Measurements from ENCODE around the gene PDE7B. TPM values are rescaled to one million over a fixed set of nuclear protein-coding genes. Genes with fewer than 3 reads are reported as not detected.

PDE7B gene
- total and polyA plus RNA-seq, 2 of the 4 experiments (the other 2 are of a cell fraction) = 7.8 to 12.4 TPM

DNA sequence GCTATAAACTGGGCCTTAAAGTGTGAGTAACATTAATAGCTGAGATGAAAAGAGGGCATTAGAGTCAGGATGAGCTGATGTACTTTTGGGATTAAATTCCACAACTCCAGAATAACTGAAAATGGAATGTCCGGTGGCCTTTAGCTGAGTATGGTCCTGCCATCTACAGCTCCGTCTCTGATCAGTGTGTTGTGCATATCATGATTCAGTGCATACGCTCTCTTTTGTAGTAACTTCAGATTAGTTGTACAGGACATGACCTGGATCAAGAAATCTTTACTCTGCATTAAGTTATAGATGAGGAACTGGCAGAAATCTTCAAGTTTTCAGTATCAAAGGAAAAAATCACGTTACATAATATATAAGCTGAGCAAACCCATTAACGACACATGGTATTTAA is 306.2 kb downstream of the PDE7B start:
- CTCF ChIA-PET = no interaction called here
- Histone ChIP-seq H4K20me1 (ENCODE audit: insufficient read depth, low read length) (no peaks in the 10 kb centered on the region), H2BK120ac (ENCODE audit: low read depth, low read length) (no peak overlapping the region), H2BK20ac (ENCODE audit: low read depth, low read length) (no peak overlapping the region), H3K4ac (ENCODE audit: low read depth, low read length) (no peak overlapping the region), H3K9me1 (ENCODE audit: insufficient read depth, low read length) (peaks cover 3% of the 10 kb centered on the region; the same call in 1 of the 2 replicates), H4K91ac (ENCODE audit: insufficient read depth, low read depth, low read length) (no peak overlapping the region), H3K4me1 (ENCODE audit: control insufficient read depth, insufficient read depth, low read length) (peaks cover 6% of the 10 kb centered on the region), H3K4me2 (ENCODE audit: low read depth, low read length) (no peak overlapping the region), H3K27me3 (ENCODE audit: control insufficient read depth, insufficient read depth, low read length) (no peaks in the 10 kb centered on the region), H2BK5ac (ENCODE audit: low read depth, low read length, poor library complexity, severe bottlenecking) (no peak overlapping the region), H4K5ac (ENCODE audit: low read depth, low read length) (no peak overlapping the region), H3K36me3 (ENCODE audit: control insufficient read depth, insufficient read depth, low read length) (peaks cover 55% of the 10 kb centered on the region), H2AK5ac (ENCODE audit: low read depth, low read length) (no peak overlapping the region), H2BK15ac (ENCODE audit: low read depth, low read length) (no peak overlapping the region), H2AK9ac (replicated peaks; ENCODE audit: low read depth, low read length, poor library complexity) (no peak overlapping the region), H3K79me1 (ENCODE audit: low read depth in 1 of 2, low read length in 2 of 2) (no peaks in the 10 kb centered on the region), H3K9ac (ENCODE audit: low read depth, low read length) (no peak overlapping the region), H3K56ac (ENCODE audit: extremely low read depth, insufficient read depth, low read length) (no peak overlapping the region), H3K4me3 (ENCODE audit: insufficient read depth, low read depth, low read length) (no peak overlapping the region), H3K27ac (ENCODE audit: insufficient read depth, low read length) (no peak overlapping the region), H4K8ac (ENCODE audit: low read depth in 2 of 2, low read length in 2 of 2) (no peak overlapping the region), H2AFZ (replicated peaks; ENCODE audit: low read length, poor library complexity) (no peak overlapping the region), H3K23ac (ENCODE audit: low read depth, low read length) (no peak overlapping the region), H3K14ac (replicated peaks; ENCODE audit: low read depth, low read length) (no peak overlapping the region), H3K18ac (ENCODE audit: low read depth, low read length) (no peak overlapping the region), H3K9me3 (ENCODE audit: control insufficient read depth, insufficient read depth, low read length) (no peaks in the 10 kb centered on the region)
- in situ Hi-C loops (cut with MboI; ENCODE audit: low sequenced_read_pairs) (no loop called here), intact Hi-C loops (cut with micrococcal nuclease) (loop anchor here (10.0 kb wide), 1 partner anchor 123 kb away; no protein-coding TSS in a partner anchor), dilution Hi-C loops (cut with HindIII; ENCODE audit: low sequenced_read_pairs, unreplicated experiment) (no loop called here)
- no peak for ATAC-seq (ENCODE audit: low read depth)
- TF ChIP-seq CEBPB (IDR thresholded peaks at IDR 0.05; ENCODE audit: low read depth, low read length) (no peak), RCOR1 (IDR thresholded peaks at IDR 0.05; ENCODE audit: insufficient replicate concordance, low read length) (no peak), MXI1 (IDR thresholded peaks at IDR 0.05; ENCODE audit: borderline replicate concordance, low read depth, low read length) (no peak), BHLHE40 (IDR thresholded peaks at IDR 0.05; ENCODE audit: low read depth, low read length) (no peak), FOS (IDR thresholded peaks at IDR 0.05; ENCODE audit: low read depth, low read length) (no peak), RFX5 (IDR thresholded peaks at IDR 0.05; ENCODE audit: low read depth, low read length) (no peak)
- TF ChIP-seq, protein P1, sequence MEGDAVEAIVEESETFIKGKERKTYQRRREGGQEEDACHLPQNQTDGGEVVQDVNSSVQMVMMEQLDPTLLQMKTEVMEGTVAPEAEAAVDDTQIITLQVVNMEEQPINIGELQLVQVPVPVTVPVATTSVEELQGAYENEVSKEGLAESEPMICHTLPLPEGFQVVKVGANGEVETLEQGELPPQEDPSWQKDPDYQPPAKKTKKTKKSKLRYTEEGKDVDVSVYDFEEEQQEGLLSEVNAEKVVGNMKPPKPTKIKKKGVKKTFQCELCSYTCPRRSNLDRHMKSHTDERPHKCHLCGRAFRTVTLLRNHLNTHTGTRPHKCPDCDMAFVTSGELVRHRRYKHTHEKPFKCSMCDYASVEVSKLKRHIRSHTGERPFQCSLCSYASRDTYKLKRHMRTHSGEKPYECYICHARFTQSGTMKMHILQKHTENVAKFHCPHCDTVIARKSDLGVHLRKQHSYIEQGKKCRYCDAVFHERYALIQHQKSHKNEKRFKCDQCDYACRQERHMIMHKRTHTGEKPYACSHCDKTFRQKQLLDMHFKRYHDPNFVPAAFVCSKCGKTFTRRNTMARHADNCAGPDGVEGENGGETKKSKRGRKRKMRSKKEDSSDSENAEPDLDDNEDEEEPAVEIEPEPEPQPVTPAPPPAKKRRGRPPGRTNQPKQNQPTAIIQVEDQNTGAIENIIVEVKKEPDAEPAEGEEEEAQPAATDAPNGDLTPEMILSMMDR (conservative IDR thresholded peaks at IDR 0.05; ENCODE audit: low read depth, low read length) = no peak
- TF ChIP-seq, protein P2, sequence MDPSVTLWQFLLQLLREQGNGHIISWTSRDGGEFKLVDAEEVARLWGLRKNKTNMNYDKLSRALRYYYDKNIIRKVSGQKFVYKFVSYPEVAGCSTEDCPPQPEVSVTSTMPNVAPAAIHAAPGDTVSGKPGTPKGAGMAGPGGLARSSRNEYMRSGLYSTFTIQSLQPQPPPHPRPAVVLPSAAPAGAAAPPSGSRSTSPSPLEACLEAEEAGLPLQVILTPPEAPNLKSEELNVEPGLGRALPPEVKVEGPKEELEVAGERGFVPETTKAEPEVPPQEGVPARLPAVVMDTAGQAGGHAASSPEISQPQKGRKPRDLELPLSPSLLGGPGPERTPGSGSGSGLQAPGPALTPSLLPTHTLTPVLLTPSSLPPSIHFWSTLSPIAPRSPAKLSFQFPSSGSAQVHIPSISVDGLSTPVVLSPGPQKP (IDR thresholded peaks at IDR 0.05; ENCODE audit: borderline replicate concordance, low read depth, low read length) = no peak
- 82% methylated on average over 2 of the region's 5 CpGs; no CpG with 5 or more reads in 1 of the 2 experiments for WGBS, 2 experiments (ENCODE audit: extremely low coverage in 2 of 2, insufficient read length in 1 of 2)
- no peak for DNase-seq
- no TSS peak for BruUV-seq (replicated peaks)
- POLR2A ChIA-PET (ENCODE audit: unreplicated experiment) = no interaction called here
